ENCODE data around the gene RHBDF1. TPM values are rescaled to one million over a fixed set of nuclear protein-coding genes. Genes with fewer than 3 reads are reported as not detected.
"Not testable (repeated sequence)": the region's sequence is repeated elsewhere in the genome, so short reads cannot be mapped to it uniquely, and the experiment has no call there.

RHBDF1 gene
- total RNA-seq, 4 donors from 2014 or later, result 11.9 to 179 (median 33.8) TPM

DNA sequence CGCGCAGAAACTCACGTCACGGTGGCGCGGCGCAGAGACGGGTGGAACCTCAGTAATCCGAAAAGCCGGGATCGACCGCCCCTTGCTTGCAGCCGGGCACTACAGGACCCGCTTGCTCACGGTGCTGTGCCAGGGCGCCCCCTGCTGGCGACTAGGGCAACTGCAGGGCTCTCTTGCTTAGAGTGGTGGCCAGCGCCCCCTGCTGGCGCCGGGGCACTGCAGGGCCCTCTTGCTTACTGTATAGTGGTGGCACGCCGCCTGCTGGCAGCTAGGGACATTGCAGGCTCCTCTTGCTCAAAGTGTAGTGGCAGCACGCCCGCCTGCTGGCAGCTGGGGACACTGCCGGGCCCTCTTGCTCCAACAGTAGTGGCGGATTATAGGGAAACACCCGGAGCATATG lies 61.7 kb downstream of the RHBDF1 start:
- in situ Hi-C loops (cut with MboI; ENCODE audit: low pct_ligation_motif_present in 1 of 4, low pct_unique_long_range_greater_than_20kb in 1 of 4, low sequenced_read_pairs in 3 of 4); H3K4me1 ChIP-seq; H3K4me3 ChIP-seq; intact Hi-C loops (cut with DNase I; ENCODE audit: low total_unique reads); H3K27ac ChIP-seq; H3K27me3 ChIP-seq; H3K9me3 ChIP-seq; H3K36me3 ChIP-seq: not testable (repeated sequence)
- peak in 4 of 5 experiments; percentile 17 to 48 (median 40) for TF ChIP-seq CTCF (IDR thresholded peaks at IDR 0.05)
- 31% methylated on average over 10 of the region's 27 CpGs; no CpG with 5 or more reads in 1 of the 2 donors for WGBS, 2 donors (ENCODE audit: low coverage in 1 of 2)
- DNase-seq, result peak; percentile 99

GRCh38 chr16:9903-10665 lies 62.3 kb downstream of the RHBDF1 start:
- no peak for TF ChIP-seq EP300 (IDR thresholded peaks at IDR 0.05; ENCODE audit: low read depth)
- TF ChIP-seq POLR2AphosphoS5 (IDR thresholded peaks at IDR 0.05), result no peak
- TF ChIP-seq POLR2A (IDR thresholded peaks at IDR 0.05), result no peak
- no peak for TF ChIP-seq CTCF (IDR thresholded peaks at IDR 0.05)
- no peak overlapping the region for H3K27ac ChIP-seq
- 90% methylated on average over 47 of the region's 48 CpGs; no CpG with 5 or more reads in 1 of the 2 donors for WGBS, 2 donors (ENCODE audit: low coverage in 1 of 2)
- intact Hi-C loops (cut with DNase I; ENCODE audit: low total_unique reads) (no loop called here), in situ Hi-C loops (cut with MboI; ENCODE audit: low pct_ligation_motif_present in 1 of 4, low pct_unique_long_range_greater_than_20kb in 1 of 4, low sequenced_read_pairs in 3 of 4) (no loop called here)
- no peaks in the 10 kb centered on the region for H3K27me3 ChIP-seq
- H3K4me1 ChIP-seq, result no peaks in the 10 kb centered on the region
- no peaks in the 10 kb centered on the region for H3K9me3 ChIP-seq
- peak; percentile 26 for DNase-seq
- no peak overlapping the region for H3K4me3 ChIP-seq
- no peaks in the 10 kb centered on the region for H3K36me3 ChIP-seq

Small RNAs within 50 kb of the gene (small RNA-seq; reads per million reads assigned to genes)
- gene MIR6859-4 (0 reads per million in 4 donors), gene Z69720.2 (0 reads per million in 4 donors)

Other genes starting within 250 kb of the RHBDF1 start
- 10 to 100 TPM in 1 of 4 donors, 1 to 10 TPM in 2, not detected in 1; 4.6 to 12.7 (median 5.2) TPM for gene POLR3K, start 19.0 kb downstream of the RHBDF1 start, total RNA-seq
- gene SNRNP25, start 18.8 kb downstream of the RHBDF1 start, total RNA-seq, result 10 to 100 TPM in 3 of 4 donors, 1 to 10 TPM in 1; 5.6 to 27.9 (median 20.2) TPM
- gene MPG, start 5.6 kb upstream of the RHBDF1 start, total RNA-seq, result 10 to 100 TPM; 22.3 to 63.2 (median 51.2) TPM
- 10 to 100 TPM; 12.8 to 99.5 (median 22.6) TPM for gene NPRL3, start 66.0 kb upstream of the RHBDF1 start, total RNA-seq
- not detected for gene HBZ, start 80.0 kb upstream of the RHBDF1 start, total RNA-seq
- not detected for gene HBM, start 93.3 kb upstream of the RHBDF1 start, total RNA-seq
- 10 to 100 TPM in 1 of 4 donors, 1 to 10 TPM in 2, not detected in 1; 1.8 to 10.8 (median 7.0) TPM for gene HBA2, start 100.2 kb upstream of the RHBDF1 start, total RNA-seq
- gene HBA1, start 104.0 kb upstream of the RHBDF1 start, total RNA-seq, result 1 to 10 TPM in 1 of 4 donors, not detected in 3; 4.4 TPM
- gene HBQ1, start 107.8 kb upstream of the RHBDF1 start, total RNA-seq, result not detected
- gene LUC7L, start 156.8 kb upstream of the RHBDF1 start, total RNA-seq, result 100 to 1,000 TPM in 3 of 4 donors, 10 to 100 TPM in 1; 85.1 to 316 (median 153) TPM
- 100 to 1,000 TPM in 2 of 4 donors, 10 to 100 TPM in 2; 55.4 to 328 (median 112) TPM for gene FAM234A, start 162.2 kb upstream of the RHBDF1 start, total RNA-seq
- 10 to 100 TPM in 1 of 4 donors, 1 to 10 TPM in 3; 2.0 to 24.3 (median 6.7) TPM for gene RGS11, start 203.3 kb upstream of the RHBDF1 start, total RNA-seq
- under 1 TPM in 1 of 4 donors, not detected in 3; 0.95 TPM for gene ARHGDIG, start 208.0 kb upstream of the RHBDF1 start, total RNA-seq
- 1 to 10 TPM in 1 of 4 donors, under 1 TPM in 2, not detected in 1; 0.55 to 2.6 (median 0.79) TPM for gene PDIA2, start 210.5 kb upstream of the RHBDF1 start, total RNA-seq

All from transverse colon (tissue), 4 donors.